ENCODE data around the gene CA12. TPM values are rescaled to one million over a fixed set of nuclear protein-coding genes. Genes with fewer than 3 reads are reported as not detected.

The CA12 gene
- polyA plus RNA-seq, 3 donors: not detected

DNA sequence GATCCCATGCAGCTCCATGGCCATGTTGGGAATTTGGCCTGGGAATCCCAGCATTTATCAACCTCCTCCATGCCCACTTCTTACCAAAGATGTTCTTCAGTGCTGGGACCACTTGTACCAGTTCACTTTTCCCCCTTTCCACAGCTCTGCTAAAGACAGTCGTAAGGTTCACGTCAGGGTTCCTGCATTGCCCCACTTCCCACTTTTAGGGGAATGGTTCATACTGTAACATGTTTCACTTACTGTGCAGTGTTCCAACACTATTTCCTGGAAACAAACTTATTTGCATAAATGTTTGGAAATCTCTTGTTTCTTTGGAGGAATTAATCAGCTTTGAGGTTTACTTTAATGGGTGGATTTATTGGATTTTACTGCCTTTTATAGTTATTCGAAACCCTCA lies 87.3 kb downstream of the CA12 start:
- intact Hi-C loops (cut with micrococcal nuclease): loop anchor here in 1 of 2 donors (10.0 kb wide), 2 partner anchors 100 to 300 kb away; partner anchors contain the start of gene FBXL22

GRCh38 chr15:63292771-63293170 lies 88.9 kb downstream of the CA12 start:
- H3K27me3 Mint-ChIP-seq (ENCODE audit: low read depth in 3 of 3): peaks cover 0 to 3% (median 3%) of the 10 kb centered on the region in 3 donors
- Histone ChIP-seq H3K4me2 (replicated peaks; ENCODE audit: extremely low read depth, low read length, poor library complexity, severe bottlenecking) (no peak overlapping the region), H3K9ac (ENCODE audit: insufficient read depth, low read length, poor library complexity, severe bottlenecking) (no peak overlapping the region), H3K27ac (ENCODE audit: low read depth in 1 of 2, low read length in 2 of 2) (no peak overlapping the region), H3K79me2 (ENCODE audit: insufficient read depth, low read length) (no peaks in the 10 kb centered on the region), H3K4me3 (replicated peaks in 1 of 3; ENCODE audit: low read depth in 2 of 3, low read length in 3 of 3) (no peak overlapping the region), H4K20me1 (ENCODE audit: insufficient read depth, low read length) (peaks cover 10% of the 10 kb centered on the region), H3K9me3 (replicated peaks in 1 of 2; ENCODE audit: control insufficient read depth in 1 of 2, insufficient read depth in 1 of 2, low read length in 2 of 2) (no peaks in the 10 kb centered on the region), H3K4me1 (ENCODE audit: control insufficient read depth in 1 of 2, insufficient read depth in 2 of 2, low read length in 2 of 2) (peaks cover 5 to 7% of the 10 kb centered on the region in 2 donors), H3K27me3 (ENCODE audit: control insufficient read depth in 2 of 2, insufficient read depth in 2 of 2, low read length in 2 of 2) (no peaks in the 10 kb centered on the region), H3K36me3 (replicated peaks in 1 of 2; ENCODE audit: control insufficient read depth in 1 of 2, insufficient read depth in 2 of 2, low read length in 2 of 2) (peaks cover 27 to 63% of the 10 kb centered on the region in 2 donors), H2AFZ (ENCODE audit: insufficient read depth, low read depth, low read length, poor library complexity, severe bottlenecking) (no peak overlapping the region)
- H3K27ac Mint-ChIP-seq: peak overlapping the region in 1 of 7 donors; percentile 57
- peaks cover 55 to 62% of the 10 kb centered on the region in 2 donors for H3K36me3 Mint-ChIP-seq
- intact Hi-C loops (cut with micrococcal nuclease): loop anchor here in 1 of 2 donors (10.0 kb wide), 2 partner anchors 102 to 302 kb away; partner anchors contain the start of gene FBXL22
- TF ChIP-seq CTCF (IDR thresholded peaks at IDR 0.05): no peak
- 86% methylated on average over 1 of the region's 5 CpGs for WGBS (ENCODE audit: insufficient coverage)
- peak in 1 of 3 donors; percentile 7 for DNase-seq
- peaks cover 26% of the 10 kb centered on the region for H3K4me1 Mint-ChIP-seq
- H3K9me3 Mint-ChIP-seq: no peaks in the 10 kb centered on the region
- H3K4me3 Mint-ChIP-seq: no peak overlapping the region

More for the DNA sequence above, 87.3 kb downstream of the CA12 start:
- no peak overlapping the region for H2AFZ ChIP-seq (ENCODE audit: insufficient read depth, low read depth, low read length, poor library complexity, severe bottlenecking)
- peak overlapping the region in 1 of 2 donors; percentile 6 for H3K27ac ChIP-seq (ENCODE audit: low read depth in 1 of 2, low read length in 2 of 2)
- H3K4me3 Mint-ChIP-seq: peak overlapping the region in 1 of 2 donors; percentile 44
- no peaks in the 10 kb centered on the region for H3K9me3 ChIP-seq (replicated peaks in 1 of 2; ENCODE audit: control insufficient read depth in 1 of 2, insufficient read depth in 1 of 2, low read length in 2 of 2)
- no peak overlapping the region for H3K4me3 ChIP-seq (replicated peaks in 1 of 3; ENCODE audit: low read depth in 2 of 3, low read length in 3 of 3)
- H3K4me2 ChIP-seq (replicated peaks; ENCODE audit: extremely low read depth, low read length, poor library complexity, severe bottlenecking): peak overlapping the region; percentile 17
- H3K4me1 ChIP-seq (ENCODE audit: control insufficient read depth in 1 of 2, insufficient read depth in 2 of 2, low read length in 2 of 2): peaks cover 5 to 7% of the 10 kb centered on the region in 2 donors
- peaks cover 0 to 3% (median 3%) of the 10 kb centered on the region in 3 donors for H3K27me3 Mint-ChIP-seq (ENCODE audit: low read depth in 3 of 3)
- no peak for TF ChIP-seq CTCF (IDR thresholded peaks at IDR 0.05)
- H3K27ac Mint-ChIP-seq: peak overlapping the region in 5 of 7 donors; percentile 10 to 74 (median 21)
- DNase-seq: peak in 2 of 3 donors; percentile 14 to 36
- WGBS (ENCODE audit: insufficient coverage): 25% methylated on average over 2 of the region's 3 CpGs
- H3K4me1 Mint-ChIP-seq: peaks cover 21% of the 10 kb centered on the region
- H3K9ac ChIP-seq (ENCODE audit: insufficient read depth, low read length, poor library complexity, severe bottlenecking): no peak overlapping the region
- peaks cover 14% of the 10 kb centered on the region for H4K20me1 ChIP-seq (ENCODE audit: insufficient read depth, low read length)
- no peaks in the 10 kb centered on the region for H3K9me3 Mint-ChIP-seq
- no peaks in the 10 kb centered on the region for H3K79me2 ChIP-seq (ENCODE audit: insufficient read depth, low read length)
- H3K36me3 ChIP-seq (replicated peaks in 1 of 2; ENCODE audit: control insufficient read depth in 1 of 2, insufficient read depth in 2 of 2, low read length in 2 of 2): peaks cover 32 to 71% of the 10 kb centered on the region in 2 donors
- H3K36me3 Mint-ChIP-seq: peaks cover 62 to 71% of the 10 kb centered on the region in 2 donors
- H3K27me3 ChIP-seq (ENCODE audit: control insufficient read depth in 2 of 2, insufficient read depth in 2 of 2, low read length in 2 of 2): no peaks in the 10 kb centered on the region

All from CD14-positive monocyte (primary cell).